ENCODE data around the gene PRDM16. TPM values are rescaled to one million over a fixed set of nuclear protein-coding genes. Genes with fewer than 3 reads are reported as not detected.

PRDM16 gene
- total and polyA plus RNA-seq, 2 experiments from 2014 or later = 41.8 to 55.8 TPM

DNA sequence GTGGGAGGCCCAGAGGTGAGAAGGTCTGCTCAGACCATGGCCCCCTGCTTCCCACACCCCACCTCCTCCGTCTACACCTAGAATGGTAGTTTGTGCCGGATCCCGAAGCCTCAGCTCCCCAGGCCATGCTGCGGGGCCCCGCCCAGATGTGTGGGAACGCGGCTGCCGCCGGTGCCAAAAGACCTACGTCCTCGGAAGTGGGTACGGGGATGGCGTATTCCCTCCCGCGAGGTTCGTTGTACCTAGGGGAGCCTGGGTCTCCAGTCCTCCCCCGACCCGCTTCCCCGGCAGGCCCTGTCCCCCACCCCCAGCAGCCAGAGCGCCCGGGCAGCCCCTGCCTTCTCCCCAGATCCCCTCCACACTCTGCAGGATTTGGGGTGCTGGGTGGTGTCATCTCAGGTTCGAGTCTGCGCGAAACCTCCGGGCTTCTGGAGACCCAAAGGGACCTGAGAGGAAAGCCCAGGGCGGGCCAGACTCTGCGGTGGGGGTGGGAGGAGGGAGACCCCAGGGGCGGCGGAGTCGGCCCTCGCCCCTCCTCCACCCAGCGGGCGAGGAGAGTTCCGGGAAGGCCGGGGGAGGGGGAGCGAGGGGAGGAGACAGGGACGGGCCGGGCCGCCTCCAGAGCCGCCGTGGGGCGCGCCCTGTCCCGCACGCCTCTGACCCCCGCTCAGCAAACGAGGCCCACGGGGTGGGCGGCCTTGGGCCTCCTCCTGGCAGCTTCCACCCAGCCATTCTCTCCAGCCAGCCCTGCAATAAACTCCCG lies 6.2 kb upstream of the PRDM16 start:
- TF ChIP-seq, protein P1, sequence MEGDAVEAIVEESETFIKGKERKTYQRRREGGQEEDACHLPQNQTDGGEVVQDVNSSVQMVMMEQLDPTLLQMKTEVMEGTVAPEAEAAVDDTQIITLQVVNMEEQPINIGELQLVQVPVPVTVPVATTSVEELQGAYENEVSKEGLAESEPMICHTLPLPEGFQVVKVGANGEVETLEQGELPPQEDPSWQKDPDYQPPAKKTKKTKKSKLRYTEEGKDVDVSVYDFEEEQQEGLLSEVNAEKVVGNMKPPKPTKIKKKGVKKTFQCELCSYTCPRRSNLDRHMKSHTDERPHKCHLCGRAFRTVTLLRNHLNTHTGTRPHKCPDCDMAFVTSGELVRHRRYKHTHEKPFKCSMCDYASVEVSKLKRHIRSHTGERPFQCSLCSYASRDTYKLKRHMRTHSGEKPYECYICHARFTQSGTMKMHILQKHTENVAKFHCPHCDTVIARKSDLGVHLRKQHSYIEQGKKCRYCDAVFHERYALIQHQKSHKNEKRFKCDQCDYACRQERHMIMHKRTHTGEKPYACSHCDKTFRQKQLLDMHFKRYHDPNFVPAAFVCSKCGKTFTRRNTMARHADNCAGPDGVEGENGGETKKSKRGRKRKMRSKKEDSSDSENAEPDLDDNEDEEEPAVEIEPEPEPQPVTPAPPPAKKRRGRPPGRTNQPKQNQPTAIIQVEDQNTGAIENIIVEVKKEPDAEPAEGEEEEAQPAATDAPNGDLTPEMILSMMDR (IDR thresholded peaks at IDR 0.05; ENCODE audit: low read depth, low read length) = no peak

DNA sequence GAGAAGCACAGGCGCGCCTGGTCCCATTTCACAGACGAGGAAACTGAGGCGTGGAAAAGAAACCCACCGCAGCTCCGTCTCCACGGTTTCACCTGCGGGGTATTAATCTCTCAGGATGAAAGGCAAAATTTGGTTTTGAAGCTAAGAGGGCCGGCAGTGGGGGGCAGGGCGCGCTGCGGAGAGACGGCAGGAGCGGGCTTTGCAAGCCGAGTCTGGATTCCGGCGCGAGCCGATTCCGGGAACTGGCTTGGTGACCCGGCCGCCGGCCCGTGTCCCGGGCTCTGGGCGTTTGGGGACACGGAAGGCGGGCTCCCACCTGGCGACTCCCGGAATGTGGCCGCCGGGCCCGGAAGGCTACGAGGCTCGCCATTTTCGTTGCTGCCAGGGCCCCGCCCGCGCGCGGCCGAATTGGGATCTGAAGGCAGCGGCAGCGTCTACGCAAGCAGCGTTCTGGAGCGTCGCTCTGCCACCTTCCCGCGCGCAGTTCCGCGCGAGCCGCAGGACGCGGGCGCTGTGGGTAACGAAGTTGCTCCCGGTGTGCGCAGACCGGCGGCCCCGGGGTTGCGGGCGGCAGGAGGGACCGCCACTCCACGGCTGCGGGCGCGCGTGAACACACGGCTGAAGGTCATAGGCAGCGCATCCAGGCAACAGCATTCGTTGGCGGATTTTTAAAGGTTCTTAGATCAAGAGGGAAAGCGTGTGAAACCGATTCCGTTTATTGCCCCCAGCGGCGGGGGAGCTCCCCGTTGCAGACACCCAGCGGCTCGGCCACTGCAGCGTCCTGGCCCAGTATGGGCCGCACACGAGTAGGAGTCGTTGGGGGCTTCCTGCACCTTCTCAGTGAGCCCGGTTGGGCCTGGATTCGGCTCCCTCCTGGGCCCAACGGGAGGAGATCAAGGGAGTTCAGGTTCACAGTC lies 5.4 kb upstream of the PRDM16 start:
- DNase-seq (ENCODE audit: low read depth in 1 of 2, low spot score in 1 of 2) = no peak
- Histone ChIP-seq H3K4me3 (peak overlapping the region; percentile 11), H3K27me3 (peaks cover 92% of the 10 kb centered on the region)

More for the DNA sequence above, 6.2 kb upstream of the PRDM16 start:
- Histone ChIP-seq H3K27ac (no peak overlapping the region), H3K4me3 (no peak overlapping the region), H3K27me3 (peaks cover 83% of the 10 kb centered on the region), H3K4me1 (ENCODE audit: low read depth) (peaks cover 36% of the 10 kb centered on the region), H3K36me3 (no peaks in the 10 kb centered on the region), H3K9me3 (ENCODE audit: low read depth) (no peaks in the 10 kb centered on the region)
- DNase-seq (ENCODE audit: low read depth in 1 of 2, low spot score in 1 of 2) = no peak

DNA sequence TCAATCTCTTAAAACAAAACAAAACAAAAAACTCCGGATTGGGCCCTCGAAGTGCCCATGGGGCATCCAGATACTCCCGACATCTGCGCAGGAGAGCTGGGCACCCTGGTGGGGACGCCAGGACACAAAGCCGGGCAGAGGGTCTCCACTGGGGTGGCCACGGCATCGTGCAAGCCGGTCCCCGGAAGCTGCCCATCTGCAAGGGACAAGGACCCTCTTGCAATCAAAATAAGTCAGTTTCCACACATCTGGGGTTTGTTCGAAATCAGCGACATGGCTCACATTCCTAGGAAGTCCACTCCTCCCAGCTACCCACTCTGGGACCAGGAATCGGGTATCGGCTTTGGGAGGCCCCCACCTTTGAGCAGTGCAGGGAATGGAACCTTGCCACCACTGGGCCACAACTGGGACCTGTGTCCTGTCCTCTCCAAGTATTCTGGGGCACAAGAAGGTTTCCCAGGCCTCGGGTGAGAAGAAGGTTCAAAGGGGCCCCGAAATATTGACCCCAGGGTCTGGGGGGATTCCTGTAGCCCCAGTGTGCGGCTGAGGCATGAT lies 4.6 kb upstream of the PRDM16 start:
- H3K4me3 ChIP-seq = no peak overlapping the region
- DNase-seq (ENCODE audit: low read depth in 1 of 2, low spot score in 1 of 2) = no peak

More for the DNA sequence above, 5.4 kb upstream of the PRDM16 start:
- Histone ChIP-seq H3K9me3 (ENCODE audit: low read depth) (no peaks in the 10 kb centered on the region), H3K27ac (no peak overlapping the region), H3K4me1 (ENCODE audit: low read depth) (peaks cover 36% of the 10 kb centered on the region), H3K36me3 (no peaks in the 10 kb centered on the region)
- TF ChIP-seq, protein P1 (IDR thresholded peaks at IDR 0.05; ENCODE audit: low read depth, low read length) = no peak

DNA sequence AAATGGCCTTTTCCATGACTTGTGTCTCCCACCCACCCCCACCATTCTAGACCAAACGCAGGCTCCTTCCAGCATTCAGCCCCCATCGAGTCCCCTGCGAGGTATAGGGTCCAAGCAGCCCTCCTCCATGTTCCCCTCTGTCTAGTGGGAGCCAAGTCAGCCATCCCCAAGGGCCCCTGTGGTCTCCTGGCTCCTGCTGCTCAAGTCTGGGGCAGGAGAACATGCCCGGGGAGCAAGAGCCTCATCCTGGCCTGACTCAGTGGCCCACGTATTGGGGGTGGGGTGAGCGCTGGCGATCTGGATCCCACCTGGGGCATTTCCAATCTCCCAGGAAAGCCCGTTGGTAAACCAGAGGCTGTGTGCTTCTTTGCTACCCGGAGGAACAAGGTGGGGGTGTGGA lies 4.1 kb upstream of the PRDM16 start:
- no peak for DNase-seq (ENCODE audit: low read depth in 1 of 2, low spot score in 1 of 2)
- H3K4me1 ChIP-seq (ENCODE audit: low read depth) = peaks cover 36% of the 10 kb centered on the region
- H3K4me3 ChIP-seq = no peak overlapping the region
- no peaks in the 10 kb centered on the region for H3K36me3 ChIP-seq
- no peak overlapping the region for H3K27ac ChIP-seq
- H3K9me3 ChIP-seq (ENCODE audit: low read depth) = no peaks in the 10 kb centered on the region
- peaks cover 85% of the 10 kb centered on the region for H3K27me3 ChIP-seq
- TF ChIP-seq, protein P1 (IDR thresholded peaks at IDR 0.05; ENCODE audit: low read depth, low read length) = no peak

More for the DNA sequence above, 4.6 kb upstream of the PRDM16 start:
- TF ChIP-seq, protein P1 (IDR thresholded peaks at IDR 0.05; ENCODE audit: low read depth, low read length) = no peak
- no peak overlapping the region for H3K27ac ChIP-seq
- H3K4me1 ChIP-seq (ENCODE audit: low read depth) = peaks cover 36% of the 10 kb centered on the region
- peaks cover 89% of the 10 kb centered on the region for H3K27me3 ChIP-seq
- no peaks in the 10 kb centered on the region for H3K9me3 ChIP-seq (ENCODE audit: low read depth)
- no peaks in the 10 kb centered on the region for H3K36me3 ChIP-seq

DNA sequence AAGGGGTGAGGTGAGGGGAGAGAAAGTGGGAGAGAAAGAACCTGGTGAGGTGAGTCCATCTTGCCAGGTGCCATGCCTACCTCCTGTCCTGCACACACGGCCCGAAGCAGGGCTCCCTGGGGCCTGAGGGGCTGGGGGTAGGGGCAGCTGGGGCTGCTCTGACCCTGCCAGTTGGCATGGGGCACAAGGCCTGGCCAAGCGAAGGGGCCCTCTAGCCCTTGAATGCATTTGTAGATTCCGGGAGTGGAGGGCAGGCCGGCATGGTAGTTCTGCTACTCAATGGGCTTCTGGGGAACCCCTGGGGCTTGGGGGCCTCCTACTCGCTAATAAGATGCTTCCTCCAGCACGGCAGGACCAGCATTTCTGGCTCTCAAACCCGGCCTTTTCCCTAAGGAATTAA lies 3.6 kb upstream of the PRDM16 start:
- peaks cover 80% of the 10 kb centered on the region for H3K27me3 ChIP-seq
- H3K4me3 ChIP-seq = no peak overlapping the region
- no peak for DNase-seq (ENCODE audit: low read depth in 1 of 2, low spot score in 1 of 2)
- no peaks in the 10 kb centered on the region for H3K9me3 ChIP-seq (ENCODE audit: low read depth)
- TF ChIP-seq, protein P1 (IDR thresholded peaks at IDR 0.05; ENCODE audit: low read depth, low read length) = no peak
- no peaks in the 10 kb centered on the region for H3K36me3 ChIP-seq
- no peak overlapping the region for H3K27ac ChIP-seq
- peaks cover 36% of the 10 kb centered on the region for H3K4me1 ChIP-seq (ENCODE audit: low read depth)

Measured in cardiac muscle cell (in vitro differentiated cells and primary cell).